B cell (primary cell): ENCODE measurements around the gene ZNF718. TPM values are rescaled to one million over a fixed set of nuclear protein-coding genes. Genes with fewer than 3 reads are reported as not detected.
"Not testable (repeated sequence)": the region's sequence is repeated elsewhere in the genome, so short reads cannot be mapped to it uniquely, and the experiment has no call there.

Source experiments
- ATAC-seq: fragments of 200-7000 bp; cut with Tn5 transposase; one replicate; pipeline ENCODE4 v1.10.0; 2021; ENCODE audit warnings: low read depth, mild to moderate bottlenecking, moderate number of reproducible peaks, moderate library complexity
- CTCF ChIA-PET: fragments of 350-600 bp; sonication (Branson Sonifier 250); formaldehyde crosslinking; loops from one replicate; lab custom pipeline; 2021; ENCODE audit warnings: antibody characterized with exemption, inconsistent platforms; lab: Charles Lee
- POLR2A ChIA-PET: fragments of 350-600 bp; sonication (Branson Sonifier 250); formaldehyde crosslinking; loops from one replicate; lab custom pipeline; 2021; ENCODE audit warnings: antibody characterized with exemption; lab: Charles Lee
- DNase-seq: peaks from one replicate; pipeline ENCODE4 v3.0.0; 2013
- H2AFZ ChIP-seq: 2 replicates; pipeline ENCODE4 v1.6.1; 2012; ENCODE audit warnings: mild to moderate bottlenecking, low read depth, low read length; ENCODE audit not compliant: insufficient read depth, poor library complexity, severe bottlenecking
- H3K27ac ChIP-seq, 2 donors: 1 replicate in 1 of 2; 2 replicates in 1 of 2; pipeline ENCODE4 v1.5.1; 2012 to 2013; ENCODE audit warnings: low read length in 2 of 2, mild to moderate bottlenecking in 2 of 2, moderate library complexity in 1 of 2
- H3K27me3 ChIP-seq, 4 experiments: fragments of 200-600 bp in 1 of 4; sonication (generic) in 1 of 4; replicated peaks in 1 of 4; 1 replicate in 2 of 4; 2 replicates in 2 of 4; pipeline versions ENCODE4 v1.6.1 to v1.7.0; 2013 to 2016; ENCODE audit warnings: low read length in 3 of 4, mild to moderate bottlenecking in 2 of 4, mixed read lengths in 1 of 4, moderate library complexity in 1 of 4; ENCODE audit not compliant: insufficient read depth in 4 of 4, control insufficient read depth in 3 of 4; ENCODE audit errors: control extremely low read depth in 1 of 4
- H3K36me3 ChIP-seq, 2 experiments: replicated peaks in 1 of 2; 1 replicate in 1 of 2; 2 replicates in 1 of 2; pipeline versions ENCODE4 v1.6.1 to v1.7.1; 2013; ENCODE audit warnings: low read length in 1 of 2; ENCODE audit not compliant: insufficient read depth in 2 of 2, control insufficient read depth in 1 of 2; ENCODE audit errors: control extremely low read depth in 1 of 2, extremely low read depth in 1 of 2
- H3K4me1 ChIP-seq, 2 donors: fragments of 200-600 bp in 1 of 2; sonication (generic) in 1 of 2; 1 replicate in 1 of 2; 2 replicates in 1 of 2; pipeline versions ENCODE4 v1.5.1 to v1.6.1; 2013 to 2017; ENCODE audit warnings: low read length in 2 of 2; ENCODE audit not compliant: control insufficient read depth in 2 of 2, insufficient read depth in 2 of 2
- H3K4me2 ChIP-seq: replicated peaks from 2 replicates; pipeline ENCODE3; 2012; ENCODE audit warnings: mild to moderate bottlenecking, low read depth, low read length; ENCODE audit not compliant: poor library complexity, severe bottlenecking
- H3K4me3 ChIP-seq, 5 experiments: fragments of 200-600 bp in 1 of 5; sonication (generic) in 1 of 5; 1 replicate in 3 of 5; 2 replicates in 2 of 5; pipeline versions ENCODE4 v1.5.1 to v1.7.0; 2011 to 2016; ENCODE audit warnings: low read length in 4 of 5, mild to moderate bottlenecking in 4 of 5, low read depth in 2 of 5, control low read depth in 1 of 5, moderate library complexity in 1 of 5; ENCODE audit not compliant: insufficient read depth in 1 of 5; ENCODE audit errors: control extremely low read depth in 1 of 5, extremely low read depth in 1 of 5
- H3K79me2 ChIP-seq: fragments of 200-600 bp; sonication (generic); one replicate; pipeline ENCODE4 v1.6.0; 2016; ENCODE audit warnings: low read length; ENCODE audit not compliant: control insufficient read depth, insufficient read depth
- H3K9ac ChIP-seq: fragments of 200-600 bp; sonication (generic); 2 replicates; pipeline ENCODE4 v1.6.1; 2017; ENCODE audit warnings: mild to moderate bottlenecking, low read length, moderate library complexity
- H3K9me3 ChIP-seq, 3 donors: one replicate each; pipeline versions ENCODE4 v1.6.1 to v1.7.1; 2013; ENCODE audit warnings: low read length in 2 of 3; ENCODE audit not compliant: control insufficient read depth in 2 of 3, insufficient read depth in 1 of 3; ENCODE audit errors: control extremely low read depth in 1 of 3
- H4K20me1 ChIP-seq: 2 replicates; pipeline ENCODE4 v1.6.0; 2012; ENCODE audit warnings: mild to moderate bottlenecking, low read length; ENCODE audit not compliant: insufficient read depth, control insufficient read depth, poor library complexity, severe bottlenecking
- H3K27ac Mint-ChIP-seq: one replicate; pipeline ENCODE4 v1.8.0; 2021; ENCODE audit warnings: mixed read lengths
- H3K27me3 Mint-ChIP-seq: one replicate; pipeline ENCODE4 v1.8.0; 2021; ENCODE audit warnings: mixed read lengths
- H3K4me1 Mint-ChIP-seq: one replicate; pipeline ENCODE4 v1.8.0; 2021; ENCODE audit warnings: mixed read lengths
- H3K4me3 Mint-ChIP-seq: one replicate; pipeline ENCODE4 v1.8.0; 2021; ENCODE audit warnings: mixed read lengths
- H3K9me3 Mint-ChIP-seq: one replicate; pipeline ENCODE4 v1.8.0; 2022; ENCODE audit warnings: mixed read lengths; ENCODE audit not compliant: insufficient read depth
- CTCF ChIP-seq: fragments of 200-600 bp; IDR thresholded peaks from one replicate; pipeline ENCODE4 v1.8.0; 2022; ENCODE audit warnings: antibody characterized with exemption, mild to moderate bottlenecking
- EZH2 ChIP-seq: IDR thresholded peaks from 2 replicates; pipeline ENCODE4 v1.6.1; 2012; ENCODE audit warnings: borderline replicate concordance, low read depth, mild to moderate bottlenecking, moderate library complexity, low read length; ENCODE audit not compliant: insufficient read depth, poor library complexity, severe bottlenecking
- WGBS: methylation state at CpG from one replicate; pipeline ENCODE4 v1.1.5; 2013; ENCODE audit warnings: missing lambda C conversion rate; ENCODE audit not compliant: insufficient coverage; 5-methylcytosine and 5-hydroxymethylcytosine counted together
- intact Hi-C: fragments of 100-400 bp; cut with micrococcal nuclease; formaldehyde crosslinking; loops from one replicate; pipeline ENCODE4 v1.10.0; 2022
- polyA plus RNA-seq: library from polyadenylated mRNA; depleted of rRNA; stranded (reverse); fragments of >200 nt; gene quantifications from 2 replicates; pipeline ENCODE4 v1.2.3, GENCODE V29; 2012
- total RNA-seq, 2 donors: library from RNA; stranded (reverse); fragments of 120-200 nt in 1 of 2; gene quantifications; 1 replicate in 1 of 2; 2 replicates in 1 of 2; pipeline versions ENCODE4 v1.2.3 to v1.2.4, GENCODE V29; 2013 to 2022

The ZNF718 gene
- total and polyA plus RNA-seq, 2 donors (not counting 1 experiment from before 2014, with no cell fraction given) = 5.3 to 18.0 TPM

DNA sequence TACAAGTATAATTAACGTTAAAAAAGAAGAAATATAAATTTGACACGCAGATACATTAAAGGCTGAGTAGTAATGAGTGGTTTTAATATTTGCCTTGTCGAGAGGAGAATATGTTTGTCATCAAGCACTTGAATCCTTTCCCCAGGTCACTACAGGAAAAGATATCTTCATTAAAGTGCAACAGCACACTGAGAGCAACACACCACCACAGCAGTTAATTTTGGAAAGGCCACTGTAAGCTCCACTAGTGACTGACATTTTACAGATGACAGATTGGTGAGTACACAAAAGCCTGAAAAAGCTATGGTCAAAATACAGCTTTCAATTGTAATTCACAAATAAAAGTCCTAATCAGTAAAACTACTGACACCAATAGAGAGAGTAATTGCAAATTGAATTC is 76.6 kb downstream of the ZNF718 start:
- Mint-ChIP-seq H3K9me3 (peaks cover 32% of the 10 kb centered on the region), H3K27me3 (no peaks in the 10 kb centered on the region), H3K4me1 (no peaks in the 10 kb centered on the region), H3K27ac (no peak overlapping the region), H3K4me3 (no peak overlapping the region)
- Histone ChIP-seq H3K9ac (no peak overlapping the region), H4K20me1 (no peaks in the 10 kb centered on the region), H3K27ac (no peak overlapping the region), H3K27me3 (no peaks in the 10 kb centered on the region), H3K79me2 (no peaks in the 10 kb centered on the region), H3K4me2 (no peak overlapping the region), H3K4me3 (no peak overlapping the region), H3K9me3 (peaks cover 7 to 56% (median 45%) of the 10 kb centered on the region in 3 donors), H3K4me1 (no peaks in the 10 kb centered on the region), H3K36me3 (peaks cover 0 to 1% of the 10 kb centered on the region in 2 experiments), H2AFZ (no peak overlapping the region)
- no peak for TF ChIP-seq EZH2
- TF ChIP-seq CTCF = no peak
- WGBS = no CpG with 5 or more reads among the region's 3 CpGs
- no peak for ATAC-seq
- POLR2A ChIA-PET = no interaction called here
- intact Hi-C loops = no loop called here
- DNase-seq = no peak
- CTCF ChIA-PET = no interaction called here

GRCh38 chr4:202822-203221 is 78.5 kb downstream of the ZNF718 start:
- H3K27ac Mint-ChIP-seq, H3K36me3 ChIP-seq, H4K20me1 ChIP-seq, POLR2A ChIA-PET, H3K4me1 Mint-ChIP-seq, H3K4me1 ChIP-seq, H3K27ac ChIP-seq, H3K4me3 ChIP-seq, DNase-seq, H3K9ac ChIP-seq, CTCF ChIA-PET, intact Hi-C loops, ATAC-seq, H2AFZ ChIP-seq, H3K4me2 ChIP-seq, H3K79me2 ChIP-seq, H3K4me3 Mint-ChIP-seq, H3K27me3 Mint-ChIP-seq, H3K27me3 ChIP-seq: not testable (repeated sequence)
- peaks cover 34% of the 10 kb centered on the region for H3K9me3 Mint-ChIP-seq
- peaks cover 7 to 65% (median 56%) of the 10 kb centered on the region in 3 donors for H3K9me3 ChIP-seq
